ENCODE results near the gene MACF1.

GRCh38 chr1:39328586-39329121, 124.2 kb downstream of the MACF1 start:
- no peak for TF ChIP-seq CTCF (IDR thresholded peaks at IDR 0.05; ENCODE audit: low read depth, low read length, missing input control)
- TF ChIP-seq RAD21 (IDR thresholded peaks at IDR 0.05): no peak
- no peak for TF ChIP-seq FOXA1 (IDR thresholded peaks at IDR 0.05)
- TF ChIP-seq REST (IDR thresholded peaks at IDR 0.05): no peak
- TF ChIP-seq YY1 (IDR thresholded peaks at IDR 0.05): no peak
- no peak for TF ChIP-seq ZBTB33 (IDR thresholded peaks at IDR 0.05)
